GM12875 (cell line): ENCODE data around the gene RNU11.
A peak's percentile ranks its signal among the peaks of the same experiment; 100 is the strongest.

Source experiments
- H3K4me3 ChIP-seq: one replicate; pipeline ENCODE4 v1.5.1; 2011; ENCODE audit warnings: low read depth, low read length, control low read depth
- TF ChIP-seq, protein P1 (sequence below): IDR thresholded peaks from 2 replicates; pipeline ENCODE4 v1.5.1; 2011; ENCODE audit warnings: low read depth, mild to moderate bottlenecking, control low read depth, inconsistent platforms, low read length, moderate library complexity, borderline replicate concordance; ENCODE audit not compliant: insufficient read depth

RNU11 gene

DNA sequence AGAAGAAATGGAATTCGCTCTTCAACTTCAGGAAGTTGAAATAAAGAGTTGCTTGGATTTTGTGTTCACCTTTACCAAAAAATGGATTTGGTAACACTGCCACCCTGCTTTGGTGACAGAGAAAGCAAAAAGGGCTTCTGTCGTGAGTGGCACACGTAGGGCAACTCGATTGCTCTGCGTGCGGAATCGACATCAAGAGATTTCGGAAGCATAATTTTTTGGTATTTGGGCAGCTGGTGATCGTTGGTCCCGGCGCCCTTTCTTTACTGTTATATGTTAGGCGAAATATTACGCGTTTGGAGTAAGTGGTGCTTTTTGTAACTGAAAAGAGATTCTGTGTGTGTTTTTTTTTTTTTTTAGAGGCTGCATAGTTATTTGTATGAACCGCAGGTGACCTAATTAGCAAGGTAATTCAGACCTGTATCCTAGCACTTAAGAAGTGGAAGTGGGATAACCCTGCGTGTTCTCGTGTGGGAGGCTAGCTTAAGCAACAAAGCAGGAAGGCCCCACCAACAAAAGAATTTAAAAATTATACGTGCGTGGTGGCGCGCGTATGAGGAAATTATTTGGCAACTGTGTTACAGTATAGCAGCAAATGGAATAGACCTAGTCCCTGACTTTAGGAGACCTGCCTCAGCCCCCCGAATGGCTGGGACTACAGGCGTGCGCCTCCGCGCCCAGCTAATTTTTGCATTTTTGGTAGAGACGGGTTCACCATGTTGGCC lies at the start of gene RNU11:
TSS of gene RNU11 (plus strand) at position 127 of the 725 bp plus-strand sequence.
- H3K4me3 ChIP-seq = peak within 1 kb of the TSS; percentile 21
- TF ChIP-seq, protein P1, sequence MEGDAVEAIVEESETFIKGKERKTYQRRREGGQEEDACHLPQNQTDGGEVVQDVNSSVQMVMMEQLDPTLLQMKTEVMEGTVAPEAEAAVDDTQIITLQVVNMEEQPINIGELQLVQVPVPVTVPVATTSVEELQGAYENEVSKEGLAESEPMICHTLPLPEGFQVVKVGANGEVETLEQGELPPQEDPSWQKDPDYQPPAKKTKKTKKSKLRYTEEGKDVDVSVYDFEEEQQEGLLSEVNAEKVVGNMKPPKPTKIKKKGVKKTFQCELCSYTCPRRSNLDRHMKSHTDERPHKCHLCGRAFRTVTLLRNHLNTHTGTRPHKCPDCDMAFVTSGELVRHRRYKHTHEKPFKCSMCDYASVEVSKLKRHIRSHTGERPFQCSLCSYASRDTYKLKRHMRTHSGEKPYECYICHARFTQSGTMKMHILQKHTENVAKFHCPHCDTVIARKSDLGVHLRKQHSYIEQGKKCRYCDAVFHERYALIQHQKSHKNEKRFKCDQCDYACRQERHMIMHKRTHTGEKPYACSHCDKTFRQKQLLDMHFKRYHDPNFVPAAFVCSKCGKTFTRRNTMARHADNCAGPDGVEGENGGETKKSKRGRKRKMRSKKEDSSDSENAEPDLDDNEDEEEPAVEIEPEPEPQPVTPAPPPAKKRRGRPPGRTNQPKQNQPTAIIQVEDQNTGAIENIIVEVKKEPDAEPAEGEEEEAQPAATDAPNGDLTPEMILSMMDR = no peak

DNA sequence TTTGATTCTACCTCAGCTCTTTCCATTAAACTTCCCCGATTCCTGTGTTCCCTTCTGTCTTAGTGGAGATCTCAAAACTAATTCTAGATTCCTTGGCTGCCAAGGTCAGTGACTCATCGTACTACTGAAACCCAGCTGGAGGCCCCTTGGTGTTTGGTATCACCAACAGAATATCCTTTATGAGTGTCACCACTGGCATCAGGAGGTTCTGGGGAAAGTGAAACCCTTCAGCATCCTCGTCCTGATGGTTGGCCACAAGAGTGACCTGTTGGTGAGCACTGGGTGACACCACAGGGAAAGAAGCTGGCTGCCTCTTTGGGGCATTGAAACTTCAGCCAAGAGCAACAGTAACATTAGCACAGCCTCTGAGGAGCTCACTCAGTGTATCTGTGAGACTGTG lies 46.7 kb upstream of the RNU11 start:
- TF ChIP-seq, protein P1 = no peak
- no peak overlapping the region for H3K4me3 ChIP-seq

DNA sequence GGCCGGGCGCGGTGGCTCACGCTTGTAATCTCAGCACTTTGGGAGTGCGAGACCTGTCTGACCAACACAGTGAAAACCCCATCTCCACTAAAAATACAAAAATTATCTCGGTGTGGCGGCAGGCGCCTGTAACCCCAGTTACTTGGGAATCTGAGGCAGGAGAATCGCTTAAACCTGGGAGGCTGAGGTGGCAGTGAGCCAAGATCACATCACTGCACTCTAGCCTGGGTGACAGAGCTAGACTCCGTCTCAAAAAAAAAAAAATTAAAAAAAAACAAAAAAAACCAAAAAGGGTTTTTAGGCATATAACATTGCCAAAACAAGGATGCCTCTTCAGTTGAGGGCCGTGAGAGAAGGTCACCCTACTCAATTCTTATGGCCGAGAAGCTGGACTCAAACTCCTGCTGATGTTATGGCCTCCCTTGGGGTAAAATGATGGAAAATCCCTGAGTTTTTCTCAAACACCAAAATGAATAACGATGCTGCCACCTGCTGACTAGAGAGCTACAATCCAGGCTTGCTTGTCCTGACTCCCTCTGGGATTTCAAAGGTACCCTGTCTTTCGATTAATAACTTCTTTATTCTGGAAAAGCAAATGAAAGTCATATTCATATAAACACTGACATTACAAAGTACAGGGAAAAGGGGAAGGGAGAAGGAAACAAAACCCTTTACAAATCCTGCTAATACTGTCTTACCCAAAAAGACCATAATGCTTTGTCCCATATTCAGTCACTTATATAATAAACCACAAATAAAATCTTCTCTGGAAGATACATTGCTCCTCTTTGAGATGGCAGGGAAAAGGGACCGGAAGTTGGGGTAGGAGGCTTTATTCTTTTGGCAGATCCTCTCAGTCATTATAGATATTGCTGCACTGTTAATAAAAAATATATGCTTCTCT lies 45.6 kb upstream of the RNU11 start:
- TF ChIP-seq, protein P1 = peak; percentile 51; the same call in 1 of the 2 replicates
- H3K4me3 ChIP-seq = no peak overlapping the region

DNA sequence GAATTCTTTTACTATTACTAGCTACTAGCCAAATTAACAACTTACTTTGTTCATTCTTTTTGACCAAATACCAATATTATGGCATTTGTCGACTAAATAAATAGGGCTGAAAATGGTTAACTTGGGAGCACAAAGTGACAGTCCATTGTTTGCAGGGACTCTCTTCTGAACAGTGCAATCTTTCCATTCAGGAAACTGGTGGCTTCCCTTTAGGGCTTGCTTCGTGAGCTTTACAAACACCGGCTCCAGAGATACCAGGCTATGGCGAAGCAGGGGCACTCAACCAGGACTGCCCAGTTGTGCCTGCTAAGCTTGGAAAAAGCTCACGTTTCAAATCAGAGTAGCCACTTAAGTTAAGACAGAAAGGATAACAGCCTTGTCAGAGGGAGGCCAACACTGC lies 44.0 kb upstream of the RNU11 start:
- H3K4me3 ChIP-seq = no peak overlapping the region
- TF ChIP-seq, protein P1 = no peak

DNA sequence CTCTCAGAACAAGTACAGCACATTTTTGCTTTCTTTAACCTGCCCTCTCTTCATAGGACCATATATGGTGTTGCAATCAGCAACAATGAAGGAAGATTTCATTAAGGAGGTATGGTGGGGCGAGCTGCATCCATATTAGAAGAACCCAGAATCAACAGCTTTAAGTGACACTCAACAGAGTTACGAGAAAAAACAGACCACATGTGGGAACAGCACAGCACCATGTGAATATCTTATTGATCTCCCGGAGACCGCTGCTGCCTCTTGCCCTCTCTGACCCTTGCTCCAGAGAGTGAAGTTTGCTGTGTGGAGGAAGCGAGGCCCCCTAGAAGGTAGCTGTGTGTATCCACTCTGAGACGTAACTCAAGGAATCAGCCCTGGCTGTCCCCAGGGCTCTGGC lies 43.4 kb upstream of the RNU11 start:
- TF ChIP-seq, protein P1 = no peak
- no peak overlapping the region for H3K4me3 ChIP-seq

DNA sequence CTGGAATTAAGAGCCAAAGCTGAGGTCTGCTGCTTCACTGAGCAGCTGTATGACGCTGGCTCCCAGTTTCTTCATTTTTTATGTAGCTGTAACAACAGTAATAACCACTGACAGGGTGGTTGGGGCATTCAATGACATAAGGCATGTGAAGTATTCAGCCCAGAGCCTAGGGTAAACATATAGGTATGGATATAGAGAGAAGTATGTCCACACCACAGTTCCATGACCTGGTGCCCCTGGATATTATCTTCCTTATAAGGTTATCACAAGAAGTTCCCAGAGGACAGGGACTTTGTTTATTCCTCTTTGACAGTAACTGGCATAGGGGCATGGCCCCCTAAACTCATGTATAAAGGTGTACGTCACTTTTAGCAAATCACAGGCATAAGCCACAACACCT lies 41.6 kb upstream of the RNU11 start:
- no peak overlapping the region for H3K4me3 ChIP-seq
- TF ChIP-seq, protein P1 = no peak
